ENCODE measurements around the gene SMAD6.
"Not testable (repeated sequence)": the region's sequence is repeated elsewhere in the genome, so short reads cannot be mapped to it uniquely, and the experiment has no call there.

The SMAD6 gene

DNA sequence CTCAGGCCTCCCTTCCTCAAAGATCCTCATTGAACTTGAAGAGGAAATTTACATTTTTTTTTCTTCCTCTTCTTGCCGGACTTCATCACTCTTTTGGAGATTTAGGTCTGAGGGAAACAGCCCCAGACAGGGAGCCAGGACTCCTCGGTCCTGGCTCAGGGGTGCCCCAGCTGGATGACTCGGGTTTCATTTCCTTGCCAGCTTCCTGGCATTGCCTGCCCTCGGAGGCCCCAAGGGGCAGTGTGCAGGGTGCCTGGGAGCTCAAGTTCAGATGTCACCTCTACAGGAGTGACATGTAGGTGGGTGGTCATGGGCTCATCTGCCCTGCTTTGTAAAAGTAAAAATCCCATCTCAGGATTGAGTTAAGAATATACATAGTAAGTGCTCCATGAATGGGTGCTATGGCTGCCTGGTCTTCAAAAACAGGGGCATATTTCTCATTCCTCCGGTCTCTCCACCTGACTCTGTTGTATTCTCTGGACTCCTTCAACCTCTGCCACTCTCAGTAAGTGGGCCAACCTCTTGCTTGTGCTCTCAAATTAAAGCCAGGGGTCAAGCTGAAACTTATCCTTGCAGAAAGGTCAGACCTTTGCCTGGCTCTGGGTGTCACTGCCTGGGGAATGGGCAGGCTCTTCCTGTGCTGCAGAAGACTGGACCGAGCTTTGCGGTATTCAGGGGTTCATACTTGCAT lies 51.8 kb downstream of the SMAD6 start:
- no peak overlapping the region for H3K4me3 ChIP-seq (ENCODE audit: low read depth, low read length)
- TF ChIP-seq, protein P1, sequence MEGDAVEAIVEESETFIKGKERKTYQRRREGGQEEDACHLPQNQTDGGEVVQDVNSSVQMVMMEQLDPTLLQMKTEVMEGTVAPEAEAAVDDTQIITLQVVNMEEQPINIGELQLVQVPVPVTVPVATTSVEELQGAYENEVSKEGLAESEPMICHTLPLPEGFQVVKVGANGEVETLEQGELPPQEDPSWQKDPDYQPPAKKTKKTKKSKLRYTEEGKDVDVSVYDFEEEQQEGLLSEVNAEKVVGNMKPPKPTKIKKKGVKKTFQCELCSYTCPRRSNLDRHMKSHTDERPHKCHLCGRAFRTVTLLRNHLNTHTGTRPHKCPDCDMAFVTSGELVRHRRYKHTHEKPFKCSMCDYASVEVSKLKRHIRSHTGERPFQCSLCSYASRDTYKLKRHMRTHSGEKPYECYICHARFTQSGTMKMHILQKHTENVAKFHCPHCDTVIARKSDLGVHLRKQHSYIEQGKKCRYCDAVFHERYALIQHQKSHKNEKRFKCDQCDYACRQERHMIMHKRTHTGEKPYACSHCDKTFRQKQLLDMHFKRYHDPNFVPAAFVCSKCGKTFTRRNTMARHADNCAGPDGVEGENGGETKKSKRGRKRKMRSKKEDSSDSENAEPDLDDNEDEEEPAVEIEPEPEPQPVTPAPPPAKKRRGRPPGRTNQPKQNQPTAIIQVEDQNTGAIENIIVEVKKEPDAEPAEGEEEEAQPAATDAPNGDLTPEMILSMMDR (IDR thresholded peaks at IDR 0.05; ENCODE audit: low read depth, low read length) = no peak

DNA sequence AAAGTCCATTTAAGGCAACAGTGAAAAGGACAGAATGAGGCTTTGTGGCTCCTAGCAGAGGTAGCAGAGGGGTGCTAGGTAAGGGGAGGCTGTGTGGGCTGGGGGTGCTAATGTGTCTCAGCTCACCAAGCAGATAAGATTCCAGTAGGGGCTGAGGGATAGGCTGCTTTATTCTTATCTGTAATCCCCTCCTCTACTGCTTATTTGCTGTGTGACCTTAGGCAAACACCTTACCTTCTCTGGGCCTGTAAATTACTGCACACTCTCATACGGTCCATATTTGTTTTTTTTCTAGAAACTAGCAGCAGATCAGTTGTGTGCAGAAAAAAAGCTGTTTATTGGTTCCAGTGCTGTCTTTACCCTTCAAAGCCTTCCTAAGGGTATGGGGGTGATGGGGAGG lies 52.8 kb downstream of the SMAD6 start:
- H3K4me3 ChIP-seq (ENCODE audit: low read depth, low read length) = no peak overlapping the region
- TF ChIP-seq, protein P1 (IDR thresholded peaks at IDR 0.05; ENCODE audit: low read depth, low read length) = no peak

DNA sequence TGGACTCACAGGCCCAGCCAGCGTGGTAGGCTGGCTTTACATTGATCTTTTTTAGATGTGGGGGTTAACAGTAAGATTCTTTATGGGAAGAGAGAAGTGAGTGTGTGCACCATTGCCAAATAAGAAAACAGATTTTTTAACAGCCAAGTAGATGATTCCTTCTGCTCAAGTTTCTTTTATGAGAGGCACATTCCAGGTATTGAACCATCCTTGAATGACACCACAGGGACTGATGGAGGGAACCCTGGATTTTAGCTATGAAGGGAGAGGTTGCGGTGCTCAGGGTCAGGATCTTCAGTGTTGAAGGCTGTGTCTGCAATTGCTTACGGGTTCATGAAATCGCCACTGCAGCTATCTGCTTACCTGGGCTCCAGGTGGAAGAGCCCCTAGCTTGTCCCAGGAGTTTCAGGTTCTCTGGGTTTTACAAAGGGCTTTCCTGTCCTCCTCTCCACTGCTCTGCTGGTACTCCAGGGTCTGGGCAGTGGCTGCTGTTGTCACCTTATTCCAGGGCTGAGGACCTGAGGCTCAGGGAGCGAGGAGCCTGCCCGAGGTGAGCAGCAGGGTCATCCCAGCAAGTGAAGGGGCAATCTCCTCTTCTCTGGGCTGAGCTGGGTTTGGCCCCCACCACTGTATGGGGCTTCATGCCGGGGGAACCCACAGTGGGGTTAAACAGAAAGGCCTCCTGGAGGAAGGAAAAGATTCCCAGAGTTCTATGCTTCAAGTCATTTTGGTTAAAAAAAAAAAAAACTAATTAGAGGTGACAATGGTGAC lies 53.4 kb downstream of the SMAD6 start:
- TF ChIP-seq, protein P1 (IDR thresholded peaks at IDR 0.05; ENCODE audit: low read depth, low read length) = no peak
- H3K4me3 ChIP-seq (ENCODE audit: low read depth, low read length) = no peak overlapping the region

DNA sequence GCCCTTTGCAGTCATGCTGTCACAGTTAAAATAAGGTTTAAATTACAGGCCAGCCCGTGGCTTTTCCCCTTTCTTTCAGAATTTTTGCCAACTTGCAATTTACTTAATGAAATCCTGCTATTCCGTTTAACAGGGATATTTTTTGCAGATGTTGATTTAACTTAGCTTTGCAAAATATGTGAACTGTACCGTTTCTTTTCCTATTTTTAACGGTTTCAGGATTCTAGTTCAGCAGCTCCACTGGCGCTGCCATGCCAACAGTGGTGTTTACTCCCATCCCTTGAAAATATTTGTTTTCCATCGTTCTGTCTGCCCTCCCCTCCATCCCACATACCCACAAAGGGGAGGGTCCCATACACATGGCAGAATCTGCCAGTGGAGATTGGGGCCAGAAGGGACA lies 54.3 kb downstream of the SMAD6 start:
- TF ChIP-seq, protein P1 (IDR thresholded peaks at IDR 0.05; ENCODE audit: low read depth, low read length) = no peak

DNA sequence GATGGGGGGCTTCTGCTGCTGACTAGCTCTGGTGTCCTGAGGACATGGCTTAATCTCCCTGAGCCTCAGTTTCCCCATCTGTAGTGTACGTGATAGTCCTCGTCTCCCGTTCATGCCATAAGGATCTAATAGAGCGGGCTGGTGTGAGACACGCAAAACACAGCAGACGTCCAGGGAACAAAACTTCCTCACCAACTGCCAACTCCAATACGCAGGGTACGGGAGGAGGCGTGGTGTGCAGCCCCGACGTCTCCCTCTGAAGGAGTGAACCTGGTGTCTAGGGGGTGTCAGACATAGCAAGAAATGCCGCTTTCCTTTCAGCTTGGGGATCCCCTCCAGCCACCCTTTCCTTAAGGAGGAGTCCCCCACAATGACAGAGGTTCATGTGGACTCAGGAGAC lies 55.0 kb downstream of the SMAD6 start:
- TF ChIP-seq, protein P1 (IDR thresholded peaks at IDR 0.05; ENCODE audit: low read depth, low read length) = no peak
- H3K4me3 ChIP-seq (ENCODE audit: low read depth, low read length) = no peak overlapping the region

More for the DNA sequence above, 54.3 kb downstream of the SMAD6 start:
- H3K4me3 ChIP-seq (ENCODE audit: low read depth, low read length) = no peak overlapping the region

DNA sequence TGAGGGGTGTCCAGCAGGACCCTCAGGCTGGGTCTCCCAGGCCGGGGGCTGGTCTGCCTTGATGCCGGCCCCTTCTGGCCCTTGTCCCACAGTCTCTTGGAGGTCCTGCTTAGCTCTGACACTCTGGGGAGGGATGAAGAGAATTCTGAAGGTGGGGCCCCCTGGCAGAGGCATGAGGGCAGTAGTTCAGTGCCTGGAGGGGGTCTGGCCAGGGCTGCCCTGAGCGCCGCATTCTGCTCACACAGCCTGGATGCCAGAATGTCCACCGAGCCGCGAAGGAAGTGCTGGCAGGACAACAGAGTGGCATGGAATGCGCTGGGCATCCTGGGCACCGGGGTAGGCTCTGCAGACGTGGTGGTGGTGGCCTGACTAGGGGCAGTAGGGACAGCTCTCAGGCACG lies 55.5 kb downstream of the SMAD6 start:
- TF ChIP-seq, protein P1 (IDR thresholded peaks at IDR 0.05; ENCODE audit: low read depth, low read length) = no peak
- no peak overlapping the region for H3K4me3 ChIP-seq (ENCODE audit: low read depth, low read length)

DNA sequence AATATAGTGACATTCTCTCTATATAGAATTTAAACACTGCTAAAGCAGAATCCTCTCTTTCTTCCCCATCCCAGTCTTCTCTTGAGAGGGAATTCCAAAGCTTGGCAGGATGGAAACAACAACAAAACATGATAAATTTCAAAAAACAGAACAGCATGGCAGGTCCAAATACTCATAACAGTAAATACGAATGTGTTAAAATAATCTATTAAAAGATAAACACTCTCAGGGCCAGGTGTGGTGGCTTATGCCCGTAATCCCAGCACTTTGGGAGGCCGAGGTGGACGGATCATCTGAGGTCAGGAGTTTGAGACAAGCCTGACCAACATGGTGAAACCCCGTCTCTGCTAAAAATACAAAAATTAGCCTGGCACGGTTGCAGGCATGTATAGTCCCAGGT lies 56.2 kb downstream of the SMAD6 start:
- not testable (repeated sequence) for H3K4me3 ChIP-seq (ENCODE audit: low read depth, low read length)
